ENCODE results near the gene TMC4.
"Not testable (repeated sequence)": the region's sequence is repeated elsewhere in the genome, so short reads cannot be mapped to it uniquely, and the experiment has no call there.

The TMC4 gene, protein sequence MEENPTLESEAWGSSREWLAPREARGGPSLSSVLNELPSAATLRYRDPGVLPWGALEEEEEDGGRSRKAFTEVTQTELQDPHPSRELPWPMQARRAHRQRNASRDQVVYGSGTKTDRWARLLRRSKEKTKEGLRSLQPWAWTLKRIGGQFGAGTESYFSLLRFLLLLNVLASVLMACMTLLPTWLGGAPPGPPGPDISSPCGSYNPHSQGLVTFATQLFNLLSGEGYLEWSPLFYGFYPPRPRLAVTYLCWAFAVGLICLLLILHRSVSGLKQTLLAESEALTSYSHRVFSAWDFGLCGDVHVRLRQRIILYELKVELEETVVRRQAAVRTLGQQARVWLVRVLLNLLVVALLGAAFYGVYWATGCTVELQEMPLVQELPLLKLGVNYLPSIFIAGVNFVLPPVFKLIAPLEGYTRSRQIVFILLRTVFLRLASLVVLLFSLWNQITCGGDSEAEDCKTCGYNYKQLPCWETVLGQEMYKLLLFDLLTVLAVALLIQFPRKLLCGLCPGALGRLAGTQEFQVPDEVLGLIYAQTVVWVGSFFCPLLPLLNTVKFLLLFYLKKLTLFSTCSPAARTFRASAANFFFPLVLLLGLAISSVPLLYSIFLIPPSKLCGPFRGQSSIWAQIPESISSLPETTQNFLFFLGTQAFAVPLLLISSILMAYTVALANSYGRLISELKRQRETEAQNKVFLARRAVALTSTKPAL

DNA sequence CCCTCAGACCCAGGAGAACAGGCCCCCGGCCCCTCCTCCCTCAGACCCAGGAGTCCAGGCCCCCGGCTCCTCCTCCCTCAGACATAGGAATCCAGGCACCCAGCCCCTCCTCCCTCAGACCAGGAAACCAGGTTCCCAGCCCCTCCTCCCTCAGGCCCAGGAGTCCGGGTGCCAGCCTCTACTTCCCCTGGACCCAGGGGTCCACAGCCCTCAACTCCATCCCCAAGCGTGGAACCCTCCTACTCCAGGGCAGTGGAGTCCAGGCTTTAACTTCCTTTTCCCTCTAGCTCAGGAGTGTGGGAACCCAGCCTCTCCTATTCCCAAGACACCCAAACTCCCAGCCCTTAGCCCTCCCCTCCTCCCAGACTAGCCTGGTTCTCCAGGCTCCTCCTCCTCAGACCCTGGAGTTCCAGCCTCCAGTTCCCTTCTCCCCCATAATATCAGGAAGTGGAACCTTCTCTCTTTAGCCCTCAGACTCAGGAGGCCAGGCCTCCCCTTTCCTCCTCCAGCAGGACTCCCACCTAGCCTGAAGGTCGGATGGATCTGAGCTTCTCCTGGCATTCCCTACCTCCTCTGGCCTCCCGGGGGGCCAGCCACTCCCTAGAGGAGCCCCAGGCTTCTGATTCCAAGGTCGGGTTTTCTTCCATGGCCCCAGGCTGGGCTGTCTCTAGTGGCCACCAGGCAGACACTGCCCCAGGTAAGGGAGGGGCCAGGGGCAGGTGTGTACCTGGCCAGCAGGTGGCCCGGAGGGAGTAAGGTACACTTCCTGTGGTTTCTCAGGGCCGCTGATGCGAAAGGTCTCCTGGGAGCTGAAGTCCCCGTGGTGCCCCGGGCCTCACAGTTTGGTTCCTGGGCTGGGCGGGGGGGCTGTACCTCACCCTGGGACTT, at the start of gene TMC4:
Gene TMC4, minus strand, starts transcription at position 690 of the 888 bp plus-strand sequence. Its CDS starts 43 bp downstream, at position 647.
- DNase-seq, result no peak

DNA sequence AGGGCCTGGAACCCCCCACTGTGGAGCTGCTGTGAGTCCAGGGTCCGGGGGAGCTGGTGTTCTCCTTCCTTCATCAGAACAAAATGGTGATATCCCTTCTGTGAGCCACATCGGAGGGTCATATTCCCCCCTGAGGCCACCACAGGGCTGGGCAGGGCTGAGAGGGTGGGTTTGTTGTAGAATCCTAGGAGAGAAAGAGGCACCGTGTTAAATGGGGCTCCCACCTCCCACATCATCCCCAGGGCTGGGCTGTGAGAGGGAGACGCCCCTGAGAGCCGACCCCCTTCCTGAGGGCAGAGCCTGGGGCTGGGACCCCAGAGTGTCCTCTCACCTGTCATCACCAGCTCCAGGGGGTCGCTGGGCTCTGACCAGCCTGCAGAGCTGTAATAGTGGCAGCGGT, 49.0 kb upstream of the TMC4 start:
- not testable (repeated sequence) for DNase-seq

DNA sequence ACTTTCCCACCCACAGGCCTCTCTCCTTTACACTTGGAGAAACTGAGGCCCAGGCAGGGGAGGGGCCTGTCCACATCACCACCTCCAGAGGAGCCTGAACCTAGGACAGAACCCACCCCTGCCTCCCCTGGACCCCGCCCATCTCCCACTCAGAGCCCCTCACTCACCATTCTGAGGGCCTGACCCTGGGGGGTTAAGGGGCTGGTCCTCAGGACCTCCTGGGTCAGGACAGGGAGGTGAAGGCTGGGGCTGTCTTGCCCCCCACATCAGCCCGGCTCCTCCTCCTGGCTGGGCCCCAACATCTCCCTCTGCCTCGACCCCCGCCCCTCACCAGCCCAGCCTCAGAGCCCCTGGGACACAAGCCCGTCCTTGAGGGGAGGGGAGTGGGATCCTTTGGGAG, 46.7 kb upstream of the TMC4 start:
- not testable (repeated sequence) for DNase-seq

DNA sequence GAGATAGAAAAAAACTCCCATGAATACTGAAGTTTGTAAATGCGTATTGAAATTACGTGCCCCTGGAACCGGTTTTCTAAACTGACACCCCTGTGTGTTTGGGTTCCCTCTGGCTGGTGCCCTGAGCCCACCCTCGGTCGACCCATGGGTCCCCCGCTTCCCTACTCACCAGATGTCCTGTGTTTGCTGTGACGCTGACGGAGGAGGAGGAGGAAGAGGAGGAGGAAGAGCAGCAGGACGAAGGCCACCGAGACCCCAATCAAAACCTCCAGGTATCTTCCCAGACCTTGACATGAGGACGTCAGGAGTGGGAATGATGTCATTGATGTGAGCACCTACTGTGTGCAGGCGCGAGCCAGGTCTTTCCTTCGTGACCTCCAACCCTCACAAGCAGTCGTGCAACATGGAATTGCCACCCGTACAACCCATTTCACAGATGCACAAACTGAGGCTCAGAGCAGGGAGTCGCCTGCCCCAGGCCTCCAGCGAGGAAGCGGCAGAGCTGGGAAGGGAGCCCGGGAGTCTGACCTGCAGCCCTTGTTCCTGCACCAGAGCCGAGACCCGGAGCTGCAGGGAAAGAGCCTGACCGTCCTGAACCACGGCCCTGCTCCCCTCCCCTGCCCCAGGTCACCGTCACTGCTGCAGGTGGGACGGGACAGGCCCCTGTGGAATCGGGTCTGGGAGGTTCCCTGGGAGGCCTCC, 46.2 kb upstream of the TMC4 start:
- no peak for DNase-seq

DNA sequence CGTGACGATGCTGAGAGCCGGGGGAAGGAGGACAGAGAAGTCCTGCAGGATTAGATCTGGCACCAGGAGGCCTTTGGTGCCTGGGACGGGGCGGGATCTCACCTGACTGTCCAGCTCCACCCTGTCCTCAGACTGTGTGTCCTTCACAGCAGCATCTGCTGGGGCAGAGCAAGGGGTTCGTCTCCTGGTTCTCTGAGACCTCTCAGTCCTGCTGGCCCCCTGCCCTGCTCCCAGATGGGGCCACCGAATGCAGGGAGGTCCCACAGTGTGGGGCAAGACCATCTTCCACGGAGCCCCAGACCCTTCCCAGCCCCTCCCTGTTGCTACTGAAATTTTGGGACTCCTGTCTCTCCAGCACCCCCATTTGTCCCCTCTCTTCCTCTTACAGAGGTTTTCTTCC, 45.3 kb upstream of the TMC4 start:
- DNase-seq, result no peak

DNA sequence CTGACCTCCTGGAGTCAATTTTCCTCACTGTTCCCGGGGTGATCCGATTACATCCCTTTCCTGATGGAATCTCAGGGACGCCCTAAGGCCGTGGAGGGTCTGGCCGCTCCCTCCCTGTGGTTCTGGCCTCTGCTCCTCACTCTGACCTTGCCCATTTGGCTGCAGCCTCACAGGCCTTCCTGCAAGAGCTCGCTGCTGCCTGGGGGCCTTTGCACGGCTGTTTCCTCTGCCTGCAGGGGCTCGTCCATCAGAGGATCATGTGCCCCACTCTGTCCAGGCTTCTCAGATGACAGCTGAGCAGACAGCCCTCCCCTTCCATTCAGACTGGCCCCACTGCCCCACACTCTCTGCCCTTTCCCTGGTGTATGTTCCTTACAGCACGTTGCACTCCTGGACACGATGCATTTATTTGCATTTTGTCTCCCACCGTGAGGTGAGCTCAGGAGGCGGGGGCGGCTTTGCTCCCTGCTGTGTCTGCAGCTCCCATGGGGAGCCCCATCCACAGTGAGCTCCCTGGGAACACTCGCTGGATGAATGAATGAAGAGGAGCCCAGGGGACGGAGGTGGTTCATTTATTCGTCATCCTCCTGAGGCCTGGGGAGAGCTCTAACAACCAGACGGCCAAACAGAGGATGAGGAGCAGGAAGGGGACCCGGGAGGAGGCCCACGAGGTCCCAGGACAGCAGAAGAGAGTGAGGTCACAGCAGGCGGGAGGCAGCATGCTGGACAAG, 44.7 kb upstream of the TMC4 start:
- not testable (repeated sequence) for DNase-seq

DNA sequence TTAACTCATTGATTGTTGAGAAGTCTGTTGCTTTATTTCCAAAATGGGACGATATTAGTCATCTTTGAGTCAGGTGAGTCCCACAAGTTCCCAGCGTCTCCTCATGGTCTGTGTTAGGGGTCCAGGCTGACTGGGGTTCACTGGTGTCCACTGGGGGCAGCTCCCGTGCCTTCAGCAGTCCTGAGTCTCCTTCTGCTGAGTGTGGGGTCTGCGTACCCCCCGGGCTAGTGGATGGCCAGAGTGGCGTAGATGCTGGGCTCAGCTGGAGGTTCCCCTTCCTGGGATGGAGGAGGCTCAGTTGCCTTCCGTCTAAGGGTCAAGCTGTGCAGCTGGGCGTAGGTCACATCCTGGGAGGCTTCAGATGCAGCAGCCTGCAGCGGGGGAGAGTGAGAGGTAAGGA, 43.9 kb upstream of the TMC4 start:
- DNase-seq, result no peak

DNA sequence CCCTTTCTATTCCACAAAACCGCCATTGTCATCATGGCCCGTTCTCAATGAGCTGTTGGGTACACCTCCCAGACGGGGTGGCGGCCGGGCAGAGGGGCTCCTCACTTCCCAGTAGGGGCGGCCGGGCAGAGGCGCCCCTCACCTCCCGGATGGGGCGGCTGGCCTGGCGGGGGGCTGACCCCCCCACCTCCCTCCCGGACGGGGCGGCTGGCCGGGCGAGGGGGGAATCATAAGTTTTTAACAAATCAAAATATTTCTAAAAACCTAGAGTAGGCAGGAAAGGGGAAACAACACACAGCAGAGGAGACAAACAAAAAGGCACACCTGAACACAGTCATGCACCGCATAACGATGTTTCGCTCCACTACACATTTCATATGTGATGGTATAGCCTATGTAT, 41.8 kb upstream of the TMC4 start:
- not testable (repeated sequence) for DNase-seq

DNA sequence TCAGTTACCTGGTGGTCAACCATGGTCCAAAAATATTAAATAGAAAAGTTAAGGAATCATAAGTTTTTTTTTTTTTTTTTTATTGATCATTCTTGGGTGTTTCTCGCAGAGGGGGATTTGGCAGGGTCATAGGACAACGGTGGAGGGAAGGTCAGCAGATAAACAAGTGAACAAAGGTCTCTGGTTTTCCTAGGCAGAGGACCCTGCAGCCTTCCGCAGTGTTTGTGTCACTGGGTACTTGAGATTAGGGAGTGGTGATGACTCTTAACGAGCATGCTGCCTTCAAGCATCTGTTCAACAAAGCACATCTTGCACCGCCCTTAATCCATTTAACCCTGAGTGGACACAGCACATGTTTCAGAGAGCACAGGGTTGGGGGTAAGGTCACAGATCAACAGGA, 41.3 kb upstream of the TMC4 start:
- DNase-seq, result not testable (repeated sequence)

DNA sequence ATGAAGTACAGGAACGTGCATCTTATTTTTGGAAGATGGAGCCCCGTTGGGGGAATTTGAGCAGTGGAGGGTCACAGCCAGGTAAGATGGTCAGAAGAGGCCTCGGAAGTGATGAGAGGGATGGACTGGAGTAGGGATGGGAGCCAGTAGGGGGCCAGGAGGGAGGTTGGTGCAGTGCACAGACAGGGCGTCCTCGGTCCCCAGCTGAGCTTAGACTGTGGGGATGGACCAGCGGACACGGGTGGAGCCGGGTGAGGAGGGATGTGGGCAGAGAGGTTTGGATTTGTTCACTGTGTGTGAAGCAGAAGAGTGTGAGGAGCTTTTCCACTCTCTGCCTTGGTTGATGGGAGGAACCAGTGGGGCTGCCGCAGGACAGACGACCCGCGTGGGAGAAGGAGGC, 38.3 kb upstream of the TMC4 start:
- DNase-seq, result no peak

DNA sequence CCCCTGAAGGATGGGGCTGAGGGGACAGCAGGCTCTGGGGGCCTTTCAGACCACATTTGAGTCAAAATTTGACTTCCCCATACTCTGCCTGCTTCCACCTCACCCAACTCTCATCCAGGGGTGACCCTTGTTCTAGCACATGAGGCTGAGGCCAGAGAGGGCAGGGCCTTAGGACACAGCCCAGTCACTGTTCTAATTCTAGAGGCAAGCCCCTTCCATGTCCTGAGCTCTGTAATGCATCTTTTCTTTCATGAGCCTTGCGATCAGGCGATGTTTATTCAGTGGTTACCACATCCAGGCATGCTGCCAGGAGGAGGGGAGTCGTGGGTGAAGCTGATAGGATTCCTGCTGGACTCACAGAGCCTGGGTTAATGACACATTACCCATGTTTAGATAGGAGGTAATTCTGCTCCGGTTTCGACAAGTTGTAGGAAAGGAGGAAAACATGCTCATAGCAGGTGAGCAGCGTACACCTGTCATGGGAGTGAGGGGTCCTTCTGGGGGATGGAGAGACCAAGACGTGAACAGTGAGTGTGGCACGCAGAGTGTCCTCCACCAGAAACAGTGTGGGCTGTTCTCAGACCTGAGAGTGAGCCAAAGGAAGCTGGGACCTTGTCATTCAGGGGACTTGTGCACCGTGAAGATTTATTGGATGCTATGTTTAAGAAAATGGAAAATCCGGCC, 37.0 kb upstream of the TMC4 start:
- peak; percentile 97 for DNase-seq

DNA sequence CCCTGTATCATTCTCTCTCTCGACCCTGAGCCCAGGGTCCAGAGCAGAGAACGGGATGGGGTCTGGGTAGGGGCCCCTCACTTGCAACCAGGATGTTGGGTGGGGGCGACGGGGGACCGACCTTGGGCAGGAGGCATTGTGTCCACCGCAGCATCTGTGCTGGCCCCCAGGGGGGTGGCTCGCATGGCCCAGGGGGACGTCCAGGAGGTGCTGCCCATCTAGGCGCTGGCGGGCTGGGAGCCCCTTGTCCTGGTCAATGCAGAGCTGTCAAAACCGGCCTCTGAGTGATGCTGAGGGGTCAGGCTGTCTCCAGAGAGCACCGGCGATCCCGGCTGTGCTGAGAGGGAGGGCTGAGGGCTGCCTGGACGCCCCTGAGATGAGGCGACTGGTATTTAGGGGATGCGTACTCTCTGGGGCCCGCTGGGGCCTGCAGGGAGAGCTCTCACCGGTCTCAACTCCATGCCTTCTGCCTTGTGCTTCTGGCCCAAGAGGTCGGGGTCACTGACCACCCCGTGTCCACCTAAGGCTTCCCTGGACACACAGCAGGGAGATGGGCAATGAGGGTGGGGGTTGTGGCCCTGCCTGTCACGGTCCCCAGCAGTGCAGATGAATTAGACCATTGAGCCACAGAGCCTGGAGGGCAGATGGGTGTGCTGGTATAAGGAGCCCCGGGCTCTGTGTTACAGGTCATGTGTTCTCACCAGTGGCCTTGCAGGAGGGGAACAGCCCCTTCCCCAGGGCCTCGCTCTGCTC, 36.3 kb upstream of the TMC4 start:
- DNase-seq, result no peak

DNA sequence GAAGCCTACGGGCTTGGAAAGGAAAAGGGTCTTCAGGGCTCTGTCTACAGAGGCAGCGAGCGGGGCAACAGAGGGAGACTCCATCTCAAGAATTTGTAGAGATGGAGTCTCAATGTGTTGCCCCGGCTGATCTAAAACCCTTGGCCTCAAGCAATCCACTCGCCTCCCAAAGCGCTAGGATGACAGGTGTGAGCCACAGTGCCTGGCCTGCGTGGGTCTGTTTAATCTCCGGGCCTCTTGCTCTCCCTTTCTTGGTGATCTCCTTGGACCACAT, 35.8 kb upstream of the TMC4 start:
- DNase-seq, result no peak

DNA sequence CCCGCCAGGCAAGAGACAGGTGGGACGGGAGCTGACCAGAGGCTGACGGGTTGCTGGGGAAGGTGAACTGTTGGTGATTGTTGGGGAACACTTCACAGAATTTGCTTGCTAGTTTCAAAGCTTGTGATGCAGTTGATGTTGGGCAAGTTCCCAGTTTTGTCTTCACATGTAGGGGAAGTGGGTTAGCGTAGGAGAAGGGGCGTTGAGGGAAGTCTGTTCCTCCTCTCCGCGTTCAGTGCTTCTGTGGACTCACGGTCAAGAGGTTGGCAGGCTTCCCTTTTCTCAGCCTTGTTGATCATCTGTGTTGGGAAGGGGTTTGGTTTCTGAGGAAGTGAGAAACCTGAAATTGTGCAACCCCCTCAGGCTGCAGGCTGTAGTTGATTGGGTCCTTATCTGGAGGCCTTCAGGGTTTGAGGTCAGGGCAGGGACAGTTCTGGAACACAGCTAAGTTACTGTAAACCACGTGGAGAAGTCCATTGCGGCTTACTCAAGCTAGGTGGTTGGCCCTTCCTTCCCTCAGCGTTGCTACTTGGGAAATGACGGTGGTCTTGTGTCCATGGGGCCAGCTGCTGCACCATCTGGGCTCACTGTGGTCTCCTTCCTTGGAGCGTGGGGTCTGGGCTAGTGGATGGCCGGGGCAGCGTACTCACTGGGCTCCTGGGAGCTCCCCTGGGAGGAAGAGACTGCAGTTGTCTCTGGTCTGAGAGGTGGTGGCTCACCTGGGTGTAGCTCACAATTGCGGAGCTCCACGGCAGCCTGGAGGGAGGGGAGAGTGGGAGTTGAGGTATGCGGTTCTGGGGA, 35.2 kb upstream of the TMC4 start:
- peak; percentile 99 for DNase-seq

DNA sequence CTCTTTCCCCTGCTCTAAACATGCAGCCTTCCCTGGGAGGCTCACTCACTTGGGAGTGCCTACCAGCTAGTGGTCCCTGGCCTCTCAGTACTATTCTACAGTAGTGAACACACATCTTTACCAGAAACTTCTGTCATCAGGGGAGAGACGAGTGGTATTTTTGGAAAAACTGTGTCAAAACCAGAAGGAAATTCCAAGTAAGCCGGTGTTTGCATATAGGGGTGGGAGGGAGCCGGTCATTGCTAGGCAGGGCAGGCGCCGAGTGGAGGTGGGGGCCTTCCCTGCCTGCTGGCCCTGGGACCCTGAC, 34.7 kb upstream of the TMC4 start:
- DNase-seq, result no peak

DNA sequence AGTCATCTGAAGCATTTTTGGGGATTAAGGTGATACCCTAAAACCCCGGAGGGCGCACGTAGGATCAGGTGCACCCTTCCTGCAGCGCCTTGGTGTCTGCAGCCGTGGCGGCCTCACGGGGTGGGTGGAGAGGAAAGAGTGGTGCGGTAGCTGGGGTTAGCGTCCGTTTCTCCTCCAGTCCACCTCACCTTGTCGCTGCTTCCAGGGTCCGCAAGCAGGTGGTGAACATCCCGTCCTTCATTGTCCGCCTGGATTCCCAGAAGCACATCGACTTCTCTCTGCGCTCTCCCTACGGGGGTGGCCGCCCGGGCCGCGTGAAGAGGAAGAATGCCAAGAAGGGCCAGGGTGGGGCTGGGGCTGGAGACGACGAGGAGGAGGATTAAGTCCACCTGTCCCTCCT, 34.2 kb upstream of the TMC4 start:
- DNase-seq, result not testable (repeated sequence)

DNA sequence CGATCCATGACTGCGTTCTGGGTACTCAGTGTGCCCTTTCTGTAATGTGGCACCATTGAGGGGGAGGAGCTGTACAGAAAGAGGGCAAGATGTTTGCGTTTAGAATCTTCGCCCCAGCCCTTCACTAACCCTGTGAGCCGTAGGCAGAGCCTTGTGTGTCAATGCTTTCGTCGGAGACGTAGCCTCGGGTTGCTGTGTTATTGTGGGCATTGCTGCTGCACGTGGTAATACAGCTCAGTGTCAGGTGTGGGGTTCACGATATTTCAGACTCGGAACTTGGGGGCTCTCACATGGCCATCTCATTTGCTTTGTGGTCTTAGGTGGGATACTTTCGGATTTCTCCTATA, 33.8 kb upstream of the TMC4 start:
- DNase-seq, result no peak

DNA sequence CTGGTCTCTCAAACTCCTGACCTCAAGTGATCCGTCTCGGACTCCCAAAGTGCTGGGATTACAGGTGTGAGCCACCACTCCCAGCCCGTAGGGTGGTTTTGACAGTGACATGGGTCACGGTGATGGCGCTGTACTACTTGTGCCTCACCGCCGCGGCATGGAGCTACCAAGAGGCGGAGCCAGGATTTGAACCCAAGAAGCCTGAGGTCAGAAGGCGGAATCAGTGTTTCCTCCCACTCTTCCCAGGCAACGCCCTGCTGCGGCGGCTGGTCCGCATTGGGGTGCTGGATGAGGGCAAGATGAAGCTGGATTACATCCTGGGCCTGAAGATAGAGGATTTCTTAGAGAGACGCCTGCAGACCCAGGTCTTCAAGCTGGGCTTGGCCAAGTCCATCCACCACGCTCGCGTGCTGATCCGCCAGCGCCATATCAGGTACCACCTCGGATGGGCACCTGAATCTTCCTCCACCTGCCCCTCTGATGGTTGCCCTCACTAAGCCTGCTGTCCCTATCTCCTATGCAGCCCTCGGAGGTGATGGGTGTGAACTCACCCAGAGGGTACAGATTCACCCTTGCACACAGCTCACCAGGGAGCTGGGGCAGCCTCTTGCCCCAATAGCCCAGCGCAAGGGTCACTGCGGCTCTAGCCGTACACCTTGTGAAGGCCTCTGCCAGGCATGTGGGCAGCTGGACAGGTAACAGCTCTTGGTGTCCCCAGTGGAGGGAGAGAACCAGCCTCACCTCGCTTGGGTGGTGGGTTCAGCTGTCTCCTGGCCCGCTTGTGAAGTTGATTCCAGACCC, 33.3 kb upstream of the TMC4 start:
- no peak for DNase-seq

DNA sequence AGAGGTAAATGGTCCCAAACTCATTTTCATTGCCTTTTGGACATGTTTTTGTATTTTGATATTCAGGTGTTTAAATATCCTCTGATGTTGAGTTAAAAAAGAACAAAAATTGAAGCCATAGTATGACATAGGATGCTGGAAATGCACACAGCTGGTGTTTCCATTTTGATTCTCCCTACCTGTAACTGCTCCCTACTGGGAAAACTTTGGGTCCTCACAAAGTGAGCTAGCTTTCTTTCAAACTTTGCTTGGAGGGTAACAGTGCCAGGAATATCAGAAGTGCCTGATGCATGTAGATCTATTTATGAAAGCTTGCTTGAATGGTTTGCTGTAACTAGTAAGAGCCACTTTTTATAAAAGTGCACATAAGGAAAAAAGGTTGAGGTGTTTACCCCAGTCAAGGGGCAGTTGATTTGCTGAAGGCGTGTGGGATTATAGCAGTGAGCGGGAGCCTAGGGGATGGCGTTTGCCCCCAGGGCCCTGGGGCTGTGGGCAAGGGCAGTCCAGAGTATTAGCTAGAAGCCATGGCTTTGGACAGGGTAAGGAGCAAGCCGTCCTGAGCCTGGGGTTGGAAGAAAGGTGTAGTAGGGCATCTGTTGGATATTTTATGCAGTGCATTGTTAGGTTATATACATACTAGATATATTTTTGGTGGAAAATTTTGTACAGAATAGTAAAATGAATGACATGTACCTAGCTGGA, 32.0 kb upstream of the TMC4 start:
- DNase-seq, result no peak
